Right kidney (tissue), 1 donor: ENCODE results near the gene C1QTNF1.

Experiments
- DNase-seq: peaks from one replicate; pipeline ENCODE4 v3.0.0-alpha.2; 2016

Gene C1QTNF1

GRCh38 chr17:79080349-79080748 is 56.4 kb downstream of the C1QTNF1 start:
- no peak for DNase-seq

GRCh38 chr17:79080761-79081290 is 56.9 kb downstream of the C1QTNF1 start:
- no peak for DNase-seq

DNA sequence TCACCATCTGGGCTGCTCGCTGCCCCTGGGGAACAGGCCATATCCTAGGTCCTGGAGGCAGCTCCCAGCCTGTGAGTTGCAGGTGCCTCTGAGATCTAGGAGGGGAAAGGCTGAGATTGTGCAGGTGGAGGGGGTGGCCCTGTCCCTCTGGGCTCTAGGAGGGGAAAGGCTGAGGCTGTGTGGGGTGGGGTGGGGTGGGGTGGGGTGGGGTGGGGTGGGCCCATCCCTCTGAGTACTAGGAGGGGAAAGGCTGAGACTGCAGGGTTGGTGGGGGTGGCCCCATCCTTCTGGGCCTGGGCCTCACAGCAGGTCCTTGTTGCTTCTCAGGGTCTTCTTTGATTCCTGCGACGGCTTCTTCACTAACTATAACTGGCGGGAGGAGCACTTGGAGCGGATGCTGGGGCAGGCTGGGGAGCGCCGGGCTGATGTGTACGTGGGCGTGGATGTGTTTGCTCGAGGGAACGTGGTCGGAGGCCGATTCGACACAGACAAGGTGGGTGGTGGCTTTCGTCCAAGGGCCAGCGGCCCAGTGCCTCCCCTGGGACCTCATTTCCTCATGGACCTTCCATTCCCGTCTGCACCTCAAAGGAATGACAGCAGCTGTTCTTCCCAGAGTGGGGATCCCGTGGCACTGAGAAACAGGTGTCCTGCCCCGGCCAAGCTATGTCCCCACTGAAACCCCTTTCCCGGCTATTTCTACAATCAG is 57.8 kb downstream of the C1QTNF1 start:
- no peak for DNase-seq

GRCh38 chr17:79082311-79083190 is 58.6 kb downstream of the C1QTNF1 start:
- DNase-seq: no peak

- DNase-seq: no peak
Observed at GRCh38 chr17:79083191-79083971, 59.4 kb downstream of the C1QTNF1 start.

DNA sequence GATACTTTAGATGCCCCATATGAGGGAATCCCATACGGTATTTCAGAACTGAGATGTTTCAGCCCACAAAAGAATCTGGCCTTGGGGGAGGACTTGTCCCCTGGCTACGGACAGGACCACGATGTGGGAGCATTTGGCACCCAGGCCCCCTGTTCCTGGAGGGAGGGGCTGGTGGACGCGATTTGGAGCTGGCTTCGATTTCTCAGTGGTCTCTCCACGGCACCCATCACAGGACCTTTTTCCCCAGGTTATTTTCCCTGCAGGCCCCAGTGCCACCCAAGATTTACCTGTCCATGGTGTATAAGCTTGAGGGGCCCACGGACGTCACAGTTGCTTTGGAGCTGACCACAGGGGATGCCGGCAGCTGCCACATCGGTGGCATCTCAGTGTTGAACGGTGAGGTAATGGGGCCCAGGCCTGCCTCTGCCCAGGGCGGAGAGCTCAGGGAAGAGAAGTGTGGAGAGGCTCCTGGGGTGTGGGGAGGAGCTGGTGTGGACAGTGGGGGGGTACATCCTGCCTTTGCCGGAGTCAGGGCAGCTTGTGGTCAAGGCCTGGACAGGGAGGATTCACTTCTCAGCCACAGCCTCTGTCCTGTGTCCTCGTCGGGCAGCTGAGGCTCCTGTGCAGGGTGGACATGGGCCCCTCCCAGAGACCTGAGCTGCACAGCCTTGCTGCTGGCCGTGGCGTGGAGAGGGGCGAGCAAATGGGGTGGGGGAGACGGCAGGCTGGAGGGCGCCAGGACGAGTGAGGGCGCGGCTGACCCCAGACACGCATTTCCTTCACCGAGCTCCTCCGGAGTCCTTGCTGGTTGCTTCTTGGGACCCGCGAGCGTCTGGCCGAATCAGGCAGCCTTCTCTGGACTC is 60.6 kb downstream of the C1QTNF1 start:
- no peak for DNase-seq

DNA sequence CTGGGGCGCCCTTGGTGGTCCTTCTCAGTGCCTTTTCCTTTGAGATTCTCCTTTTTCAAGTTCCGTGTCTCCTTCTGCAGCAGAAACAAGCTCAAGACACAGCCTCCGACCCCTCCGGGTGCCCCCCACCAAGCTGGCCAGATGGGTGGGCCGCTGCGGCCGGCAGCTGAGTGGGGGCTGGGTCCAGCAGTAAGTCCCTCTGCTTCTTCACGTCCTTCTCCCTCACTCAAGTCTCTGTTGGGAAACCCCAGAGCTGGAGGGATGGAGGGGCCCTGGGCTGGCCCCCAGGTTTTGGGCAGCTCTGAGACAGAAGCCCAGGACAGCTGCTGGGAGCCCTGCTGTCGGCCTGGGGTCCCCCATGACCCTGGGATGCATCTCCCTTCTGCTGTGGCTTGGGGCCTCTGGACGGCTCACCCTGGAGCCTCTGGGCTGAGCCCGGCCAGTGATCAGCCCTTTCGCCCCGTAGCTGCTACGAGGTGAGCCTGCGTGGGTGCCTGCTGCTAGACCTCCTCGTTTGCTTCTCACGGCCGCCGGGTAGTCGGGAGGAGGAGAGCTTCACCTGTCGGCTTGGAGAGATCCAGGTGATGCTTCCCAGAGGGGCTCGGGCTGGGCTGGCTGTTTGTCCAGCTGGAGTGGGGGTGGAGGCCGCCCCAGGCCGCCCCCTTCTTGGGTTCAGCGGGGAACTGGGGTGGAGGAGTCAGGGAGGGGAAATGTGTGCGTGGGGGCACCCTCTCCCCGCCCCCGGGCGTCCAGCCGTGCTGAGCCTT is 61.4 kb downstream of the C1QTNF1 start:
- no peak for DNase-seq

DNA sequence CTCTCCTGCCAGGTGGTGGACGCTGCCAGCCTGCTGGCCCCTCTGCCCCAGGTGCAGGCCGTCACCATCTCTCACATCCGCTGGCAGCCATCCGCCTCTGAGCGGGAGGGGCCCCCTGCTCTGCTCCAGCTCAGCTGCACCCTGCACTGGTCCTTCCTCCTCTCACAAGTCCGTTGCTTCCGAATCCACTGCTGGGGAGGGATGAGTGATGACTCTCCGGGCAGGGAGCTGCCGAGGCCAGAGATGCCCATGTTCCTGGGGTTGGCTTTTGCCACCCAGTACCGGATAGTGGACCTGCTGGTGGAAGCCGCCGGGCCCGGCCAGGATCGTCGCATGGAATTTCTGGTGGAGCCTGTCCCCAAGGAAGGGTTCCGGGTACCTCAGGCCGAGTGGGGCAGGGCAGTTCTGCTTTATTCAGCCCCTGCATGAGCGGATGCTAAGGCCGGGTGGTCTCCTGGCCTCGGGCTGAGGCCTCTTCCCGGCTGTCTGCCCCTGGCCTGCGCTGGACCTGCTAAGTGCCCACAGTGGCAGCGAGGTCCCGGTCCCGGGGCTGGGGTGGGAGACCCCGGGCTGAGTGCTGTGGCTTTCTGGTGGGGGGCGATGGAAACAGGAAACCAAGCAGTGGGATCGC is 62.1 kb downstream of the C1QTNF1 start:
- no peak for DNase-seq

DNA sequence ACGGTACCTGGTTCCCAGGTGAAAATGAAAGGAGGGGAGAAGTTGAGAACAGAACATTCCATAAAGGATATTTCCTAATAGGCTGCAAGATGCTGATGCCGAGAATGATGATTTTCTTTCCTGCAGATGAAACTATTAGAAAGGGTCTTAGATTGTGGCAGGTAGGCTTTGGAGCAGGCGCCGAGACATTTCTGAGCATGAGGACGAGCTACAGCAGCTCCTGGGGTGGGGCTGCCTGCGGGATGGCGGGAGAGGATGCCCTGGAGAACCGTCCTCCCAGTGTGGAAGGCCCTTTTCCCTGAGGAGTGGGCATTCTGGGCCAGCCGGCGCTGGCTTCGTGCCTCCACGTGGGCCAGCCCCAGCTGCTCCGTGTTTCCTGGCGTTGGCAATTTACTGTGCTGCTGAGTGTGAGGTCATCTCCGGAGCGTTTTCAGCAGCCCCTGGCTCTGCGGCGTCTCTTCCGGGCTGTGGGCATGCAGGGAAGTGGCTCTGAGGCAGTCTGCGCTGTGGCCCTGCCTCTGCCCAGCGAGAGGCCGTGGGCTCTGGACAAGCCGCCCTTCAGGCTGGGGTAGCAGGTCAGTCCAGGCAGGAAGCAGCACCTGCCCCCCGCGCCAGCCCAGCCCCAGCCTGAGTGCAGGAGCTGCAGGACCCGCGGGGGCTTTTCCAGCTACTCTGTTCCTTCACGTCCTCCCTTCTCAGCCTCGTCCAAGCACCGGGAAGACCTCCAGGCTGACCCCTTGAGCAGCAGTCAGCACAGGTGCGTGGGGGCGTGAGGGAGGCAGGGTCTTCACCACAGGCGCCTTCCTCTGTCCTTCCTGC is 62.8 kb downstream of the C1QTNF1 start:
- DNase-seq: no peak

- peak; percentile 71 for DNase-seq
Observed at GRCh38 chr17:79087428-79088143, 63.6 kb downstream of the C1QTNF1 start.

GRCh38 chr17:79088247-79088996 is 64.5 kb downstream of the C1QTNF1 start:
- DNase-seq: no peak

GRCh38 chr17:79088997-79089328 is 65.0 kb downstream of the C1QTNF1 start:
- no peak for DNase-seq

DNA sequence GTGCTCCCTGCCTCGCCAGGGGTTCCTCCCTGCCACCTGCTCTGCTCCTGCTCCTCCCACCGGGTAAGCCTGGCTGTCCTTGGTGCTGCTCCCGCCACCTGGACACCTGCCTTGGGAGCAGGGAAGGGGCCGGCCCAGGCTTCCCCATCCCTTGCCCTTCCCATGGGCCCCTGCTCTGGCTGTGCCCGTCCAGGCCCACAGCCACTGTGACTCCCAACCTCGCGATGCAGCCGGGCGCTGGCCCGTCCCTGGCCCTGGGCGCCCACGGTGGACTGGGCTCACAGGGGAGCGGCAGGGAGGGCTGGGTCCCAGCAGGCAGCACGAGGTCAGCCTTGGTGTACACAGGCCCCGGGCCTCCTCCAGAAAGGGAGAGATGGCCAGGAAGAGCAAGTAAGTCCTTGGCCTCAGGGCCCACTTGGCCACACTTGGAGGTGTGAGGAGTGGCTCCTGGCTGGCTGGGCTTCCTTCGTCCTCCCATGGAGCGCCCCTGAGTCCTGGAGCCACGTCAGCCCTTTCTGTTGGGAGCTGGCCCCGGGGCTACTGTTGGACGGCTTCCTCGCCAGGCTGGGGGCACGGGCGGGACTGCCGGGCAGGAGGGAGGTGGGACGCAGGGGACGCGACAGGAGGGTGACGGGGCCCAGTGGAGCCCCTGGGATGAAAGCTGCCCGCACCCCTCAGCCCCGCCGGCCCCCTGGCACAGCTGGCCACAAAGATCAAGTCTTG is 65.9 kb downstream of the C1QTNF1 start:
- DNase-seq: no peak

DNA sequence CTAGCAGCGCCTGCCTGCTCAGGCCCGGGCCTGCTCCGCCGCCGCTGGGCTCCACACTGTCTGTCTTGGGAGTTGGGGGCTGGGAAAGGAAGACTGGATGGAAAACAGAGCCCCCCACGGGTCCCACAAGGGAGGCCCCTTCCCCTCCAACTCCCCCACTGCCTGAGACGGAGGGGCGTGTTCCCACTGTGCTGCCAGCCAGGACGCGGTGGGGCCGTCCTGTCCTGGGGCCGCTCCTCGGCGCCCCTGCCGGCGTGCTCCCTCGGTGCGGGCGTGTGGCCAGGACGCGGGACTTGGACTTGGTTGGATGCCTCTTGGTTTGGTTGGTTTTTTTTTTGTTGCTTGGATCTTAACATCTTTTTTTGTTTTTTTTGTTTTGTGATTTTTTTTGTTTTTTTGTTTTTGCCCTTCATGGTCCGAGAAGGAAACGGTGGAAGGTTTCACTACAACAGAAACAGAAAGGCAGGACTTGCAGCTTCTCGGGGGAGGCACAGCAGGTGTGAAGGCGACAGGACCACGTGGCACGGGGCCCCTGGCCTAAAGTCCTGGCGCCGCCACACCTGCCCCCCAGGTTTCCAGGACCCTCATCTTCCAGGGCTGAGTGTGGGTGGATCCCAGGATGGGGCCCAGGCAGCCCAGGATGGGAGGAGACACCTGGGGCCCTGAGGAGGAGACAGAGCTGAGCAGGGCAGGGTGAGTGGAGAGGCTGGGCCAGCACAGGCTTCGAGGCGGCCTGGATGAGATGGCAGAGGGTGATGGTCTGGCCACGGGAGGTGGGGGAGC is 66.7 kb downstream of the C1QTNF1 start:
- peak; percentile 59 for DNase-seq

DNA sequence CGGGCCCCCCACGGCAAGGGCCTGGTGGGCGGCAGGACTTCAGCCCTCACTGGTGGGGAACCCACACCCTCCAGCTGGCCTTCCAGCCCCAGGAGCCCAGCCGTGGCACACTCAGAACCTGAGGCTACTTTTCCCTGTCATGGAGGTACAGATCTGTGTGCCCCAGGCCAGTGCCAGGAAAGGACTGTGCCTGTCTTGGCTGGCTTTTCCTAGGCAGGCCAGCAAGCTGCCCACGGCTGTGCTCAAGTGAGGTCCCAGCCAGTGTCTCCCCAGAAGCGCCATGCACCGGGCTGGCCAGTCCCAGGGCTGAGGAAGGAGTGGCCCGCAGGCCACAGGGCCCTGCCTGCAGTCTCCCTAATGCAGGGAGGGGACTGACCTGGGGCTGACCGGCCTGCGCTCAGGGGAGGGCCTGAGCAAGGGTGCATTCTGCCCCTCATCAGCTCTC is 67.3 kb downstream of the C1QTNF1 start:
- no peak for DNase-seq

GRCh38 chr17:79092567-79092966 is 68.6 kb downstream of the C1QTNF1 start:
- no peak for DNase-seq
